Activated naive CD4-positive, alpha-beta T cell treated with anti-CD3 and anti-CD28 coated beads, Interleukin-2, amount 50 U/mL, for 72 hours (primary cell): ENCODE data around the gene FBXL19. TPM values are rescaled to one million over a fixed set of nuclear protein-coding genes. Genes with fewer than 3 reads are reported as not detected.
A peak's percentile ranks its signal among the peaks of the same experiment; 100 is the strongest.

Source experiments
- ATAC-seq, 2 donors: fragments of 150-1000 bp; cut with Tn5 transposase; 2 replicates each; pipeline ENCODE4 v1.10.0; 2021; ENCODE audit warnings: mild to moderate bottlenecking in 2 of 2, moderate library complexity in 2 of 2
- DNase-seq, 2 donors: peaks; one replicate each; pipeline ENCODE4 v3.0.0; 2021 to 2022; ENCODE audit warnings: low spot score in 2 of 2
- H3K27ac Mint-ChIP-seq, 2 donors: one replicate each; pipeline ENCODE4 v1.8.0; 2022; ENCODE audit warnings: mild to moderate bottlenecking in 2 of 2, mixed read lengths in 2 of 2
- H3K36me3 Mint-ChIP-seq, 2 donors: one replicate each; pipeline ENCODE4 v1.8.0; 2022; ENCODE audit warnings: mixed read lengths in 2 of 2
- H3K9me3 Mint-ChIP-seq, 2 donors: one replicate each; pipeline ENCODE4 v1.8.0; 2022; ENCODE audit warnings: mixed read lengths in 2 of 2
- total RNA-seq, 2 donors: library from RNA; stranded (reverse); gene quantifications; one replicate each; pipeline ENCODE4 v1.2.3, GENCODE V29; 2022

Gene FBXL19
- total RNA-seq, 2 donors from 2014 or later: 24.4 to 36.4 TPM

DNA sequence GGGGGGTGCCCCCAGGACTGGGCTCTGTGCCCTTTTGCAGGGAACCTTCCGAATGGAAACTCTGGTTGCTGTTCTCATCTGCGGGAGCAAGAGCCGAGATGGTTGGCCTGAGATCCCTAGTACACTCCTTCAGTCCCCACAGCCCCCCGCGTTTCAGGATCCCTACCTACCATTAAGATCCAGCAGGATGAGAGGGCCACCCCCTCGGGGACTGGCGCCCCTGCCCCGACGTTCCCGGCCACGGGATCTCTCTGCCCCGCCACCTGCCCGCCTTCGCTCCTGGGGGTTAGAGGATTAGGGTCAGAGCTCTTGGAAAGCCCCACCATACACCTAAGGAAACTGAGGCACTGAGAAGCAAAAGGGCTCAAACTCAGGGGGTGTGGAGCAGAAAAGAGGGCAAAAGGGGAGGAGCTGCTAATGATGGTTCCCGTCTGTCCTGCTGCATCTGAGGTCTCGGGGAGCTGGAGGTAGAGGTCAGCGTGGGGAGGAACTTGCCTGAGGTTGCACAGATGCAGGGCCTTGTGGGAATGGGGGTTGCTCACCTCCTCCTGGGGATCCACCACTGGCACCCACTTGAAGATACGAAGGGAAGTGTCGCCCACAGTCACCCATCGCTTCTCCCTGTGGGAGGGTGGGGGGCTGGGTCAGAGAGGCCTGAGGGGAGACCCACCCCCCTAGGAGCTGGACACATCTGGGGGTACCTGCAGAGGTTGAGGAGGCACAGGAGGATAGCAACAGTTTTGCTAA, 30.5 kb upstream of the FBXL19 start:
- Mint-ChIP-seq H3K27ac (peak overlapping the region; percentile 86 to 94), H3K9me3 (no peaks in the 10 kb centered on the region), H3K36me3 (peaks cover 6 to 13% of the 10 kb centered on the region in 2 donors)
- ATAC-seq (peak in 1 of 2 donors; percentile 18), DNase-seq (no peak)

DNA sequence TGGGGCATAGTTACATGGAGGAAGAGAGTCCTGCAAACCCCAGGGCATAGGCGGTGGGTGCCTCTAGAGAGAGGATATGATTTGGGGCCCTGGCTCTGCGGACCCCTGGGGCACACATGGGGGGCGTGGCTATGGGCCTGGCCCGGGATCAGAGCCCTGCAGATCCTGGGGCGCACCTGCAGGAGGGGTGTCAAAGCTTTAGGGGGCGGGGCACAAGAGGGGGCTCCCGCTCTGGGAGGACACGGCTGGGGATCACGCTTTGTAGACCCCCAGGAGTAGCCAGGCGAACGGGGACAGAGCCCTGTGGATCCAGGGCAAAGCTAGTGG, 30.0 kb upstream of the FBXL19 start:
- peak; percentile 4 to 9 for ATAC-seq
- H3K36me3 Mint-ChIP-seq: peaks cover 6 to 13% of the 10 kb centered on the region in 2 donors
- H3K9me3 Mint-ChIP-seq: no peaks in the 10 kb centered on the region
- H3K27ac Mint-ChIP-seq: peak overlapping the region; percentile 86 to 94
- peak in 1 of 2 donors; percentile 30 for DNase-seq

DNA sequence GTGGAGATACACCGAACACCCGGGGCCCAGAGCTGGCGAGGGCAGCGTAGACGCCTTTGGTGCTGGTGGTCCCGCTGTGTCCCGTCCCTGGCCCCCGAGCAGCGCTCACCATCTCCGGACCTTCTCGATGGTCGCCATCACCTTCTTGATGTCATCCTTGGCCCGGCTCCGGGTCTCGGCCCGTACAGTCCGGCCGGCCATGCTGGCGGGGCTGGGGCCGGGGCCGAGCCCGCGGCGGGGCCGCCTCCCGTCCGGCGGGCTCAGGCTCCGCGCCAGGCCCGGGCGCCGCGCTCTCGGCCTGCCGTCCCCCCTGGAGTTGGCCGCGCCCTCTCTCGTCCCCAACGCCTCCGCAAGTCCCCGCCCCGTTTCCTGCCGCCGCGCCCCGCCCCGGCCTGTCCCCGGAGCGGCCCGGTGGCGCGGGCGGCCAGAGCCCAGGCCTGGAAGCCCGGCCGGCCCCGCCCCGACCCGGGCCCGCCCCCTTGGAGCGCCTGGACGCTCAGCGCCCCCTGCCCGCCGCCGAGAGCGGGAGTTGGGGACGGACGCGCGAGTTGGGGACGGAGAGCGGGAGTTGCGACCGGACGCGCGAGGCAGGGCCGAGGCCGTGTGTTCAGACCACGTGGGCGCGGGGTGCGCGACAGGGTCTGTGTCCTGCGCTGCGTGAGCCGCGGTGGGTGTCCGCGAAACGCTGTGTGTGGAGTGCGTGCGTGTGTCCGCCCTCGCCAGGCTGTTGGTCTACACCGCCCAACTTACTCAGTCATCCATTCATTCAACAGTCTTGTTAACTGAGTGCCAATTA, 29.4 kb upstream of the FBXL19 start, which contains the start of gene BCL7C:
BCL7C (minus strand) TSS at position 334 of the 796 bp plus-strand sequence; CDS start at position 201, 133 bp downstream.
- Mint-ChIP-seq H3K36me3 (peaks cover 6 to 13% of the 10 kb centered on the region in 2 donors), H3K9me3 (no peaks in the 10 kb centered on the region), H3K27ac (peak within 1 kb of the TSS; percentile 86 to 94)
- DNase-seq (peak; percentile 88 to 90), ATAC-seq (peak; percentile 84 to 85)

DNA sequence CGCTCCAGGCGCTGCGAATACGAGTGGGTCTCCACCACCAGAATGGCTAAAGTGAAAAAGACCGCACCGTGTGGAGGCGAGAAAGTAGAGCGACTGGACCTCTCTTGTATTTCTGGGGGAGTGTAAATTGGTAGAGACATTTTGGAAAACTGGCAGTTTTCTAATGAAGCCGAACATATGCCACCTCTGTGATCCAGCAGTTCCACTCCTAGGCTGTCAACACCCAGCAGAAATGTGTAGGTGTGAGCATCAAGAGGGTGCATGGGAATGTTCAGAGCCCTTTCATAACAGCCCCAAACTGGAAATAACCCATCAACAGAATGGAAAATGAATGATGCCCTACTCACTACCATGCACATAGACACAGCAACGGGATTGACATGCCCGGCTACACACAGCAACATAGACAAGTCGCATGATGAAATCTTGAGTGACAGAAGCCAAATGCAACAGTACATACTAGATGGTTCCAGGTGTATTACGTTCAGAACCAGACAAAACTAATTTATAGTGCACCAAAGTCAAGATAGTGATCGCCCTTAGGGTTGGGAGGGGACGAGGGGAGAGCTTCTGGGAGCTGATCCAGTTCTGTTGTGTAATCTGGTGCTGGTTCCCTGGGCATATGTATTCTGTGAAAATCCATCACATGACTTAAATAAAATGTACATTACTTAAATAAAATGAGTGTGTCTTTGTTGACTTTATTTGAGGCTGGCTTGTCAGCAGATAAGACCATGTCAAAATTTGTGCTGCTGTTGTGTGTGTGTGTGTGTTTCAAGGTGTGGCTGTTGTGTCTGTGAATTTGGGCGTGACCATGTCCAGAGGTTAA, 28.6 kb upstream of the FBXL19 start:
- ATAC-seq (no peak), DNase-seq (no peak)
- Mint-ChIP-seq H3K9me3 (no peaks in the 10 kb centered on the region), H3K36me3 (peaks cover 6 to 10% of the 10 kb centered on the region in 2 donors), H3K27ac (peak overlapping the region; percentile 22 to 40)

DNA sequence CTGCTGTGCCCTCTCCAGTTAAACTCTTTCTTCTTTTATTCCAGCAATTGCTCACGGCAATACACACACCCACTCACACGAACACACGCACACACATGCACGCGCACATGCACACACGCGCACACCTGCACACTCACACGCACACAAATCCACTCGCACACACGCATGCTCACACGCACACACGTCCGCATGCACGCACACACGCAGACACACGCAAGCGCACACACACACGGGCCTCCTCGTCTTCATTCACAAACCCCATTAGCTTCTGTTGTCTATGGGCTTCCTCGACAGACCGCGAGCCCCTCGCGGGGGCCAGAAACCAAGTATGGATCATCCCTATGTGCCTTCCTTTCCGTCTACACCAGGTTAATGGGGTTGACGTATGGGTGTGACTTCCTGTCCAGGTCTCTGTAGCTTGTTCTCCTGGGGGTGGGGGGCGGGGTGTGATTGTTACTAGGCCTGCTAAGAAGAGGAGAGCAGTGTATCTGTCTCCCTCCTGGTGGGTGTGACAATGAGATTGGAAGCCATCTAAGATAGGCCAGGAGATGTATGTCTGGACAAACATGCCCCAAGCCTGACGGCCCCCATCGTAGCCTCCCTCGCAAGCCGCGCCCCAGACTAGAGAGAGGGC, 27.6 kb upstream of the FBXL19 start:
- ATAC-seq (no peak), DNase-seq (no peak)
- peaks cover 6 to 7% of the 10 kb centered on the region in 2 donors for H3K36me3 Mint-ChIP-seq
- no peaks in the 10 kb centered on the region for H3K9me3 Mint-ChIP-seq
- H3K27ac Mint-ChIP-seq: peak overlapping the region; percentile 10 to 88

DNA sequence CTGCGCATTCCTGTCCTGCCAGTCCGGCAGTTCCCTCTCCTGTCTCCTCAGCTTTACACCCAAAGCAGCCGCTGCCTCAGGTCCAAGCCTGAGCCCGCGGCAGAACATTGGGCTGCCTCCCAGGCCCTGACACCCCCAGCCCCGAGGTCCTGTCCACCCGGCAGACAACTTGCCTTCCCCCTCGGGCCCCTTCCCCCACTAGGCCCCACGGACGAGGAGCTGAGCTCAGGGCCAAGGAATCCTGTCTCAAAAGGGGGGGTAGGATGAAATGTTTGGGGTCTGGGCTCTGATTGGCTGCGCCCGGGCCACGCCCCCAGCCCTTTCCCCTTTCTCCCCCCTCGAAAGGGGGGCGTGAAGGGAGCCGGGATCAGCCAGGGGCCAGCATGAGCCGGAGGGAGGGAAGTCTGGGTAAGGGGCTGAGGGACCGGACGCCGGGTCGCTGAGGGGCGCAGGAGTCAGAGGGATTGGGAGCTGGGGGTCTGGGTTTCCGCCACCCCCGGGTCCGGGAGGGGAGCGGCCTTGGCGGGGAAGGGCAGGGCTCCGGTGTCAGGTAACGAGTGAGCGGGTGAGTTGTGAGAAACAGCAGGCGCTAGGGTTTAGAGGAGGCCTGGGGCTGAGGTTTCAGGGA, 27.0 kb upstream of the FBXL19 start, which contains the start of gene CTF1:
CTF1 (plus strand) TSS at position 354 of the 628 bp plus-strand sequence; CDS start at position 384, 30 bp downstream.
- ATAC-seq (no peak), DNase-seq (peak in 1 of 2 donors; percentile 12)
- Mint-ChIP-seq H3K9me3 (no peaks in the 10 kb centered on the region), H3K36me3 (peaks cover 6 to 7% of the 10 kb centered on the region in 2 donors), H3K27ac (peak within 1 kb of the TSS; percentile 88)

DNA sequence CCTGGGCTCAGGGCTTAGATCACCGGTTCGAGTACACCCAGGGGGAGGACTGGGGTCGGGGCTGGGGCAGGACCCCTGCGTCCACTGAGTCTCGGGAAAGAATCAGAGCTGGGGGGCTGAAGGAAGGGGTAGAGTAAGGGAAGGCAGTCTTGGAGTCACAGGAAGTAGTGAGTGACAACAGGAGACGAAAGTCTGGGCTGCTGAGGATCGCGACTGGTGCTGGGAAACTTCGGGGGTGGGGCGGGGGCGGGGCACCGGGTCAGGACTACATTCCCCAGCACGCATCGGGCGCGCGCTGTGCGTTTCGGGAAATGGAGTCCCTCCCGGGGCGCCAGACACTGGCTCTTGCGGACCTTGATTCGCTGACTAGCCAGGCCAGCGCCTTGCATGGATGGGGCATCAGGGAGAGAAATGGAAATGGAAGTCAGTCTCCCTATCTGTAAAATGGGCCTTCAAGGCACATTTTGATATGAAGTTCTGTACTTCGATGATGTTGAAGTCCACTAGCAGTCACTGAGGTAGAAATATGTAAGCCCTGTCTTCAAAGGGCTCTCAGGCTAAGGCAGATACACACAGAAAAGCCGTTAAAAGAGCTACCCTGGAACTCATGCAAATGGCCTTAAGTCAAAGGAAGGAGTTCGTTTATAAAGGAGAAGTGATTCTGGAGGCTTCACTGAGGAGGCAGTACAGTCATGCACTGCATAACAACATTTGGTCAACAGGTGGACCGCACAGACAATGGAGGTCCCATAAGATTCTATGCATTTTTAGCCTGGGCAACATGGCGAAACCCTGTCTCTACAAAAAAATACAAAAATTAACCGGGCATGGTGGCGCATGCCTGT, 26.3 kb upstream of the FBXL19 start:
- H3K27ac Mint-ChIP-seq: peak overlapping the region; percentile 88
- ATAC-seq (peak; percentile 44 to 72), DNase-seq (peak; percentile 76 to 85)
- no peaks in the 10 kb centered on the region for H3K9me3 Mint-ChIP-seq
- peaks cover 6 to 7% of the 10 kb centered on the region in 2 donors for H3K36me3 Mint-ChIP-seq

DNA sequence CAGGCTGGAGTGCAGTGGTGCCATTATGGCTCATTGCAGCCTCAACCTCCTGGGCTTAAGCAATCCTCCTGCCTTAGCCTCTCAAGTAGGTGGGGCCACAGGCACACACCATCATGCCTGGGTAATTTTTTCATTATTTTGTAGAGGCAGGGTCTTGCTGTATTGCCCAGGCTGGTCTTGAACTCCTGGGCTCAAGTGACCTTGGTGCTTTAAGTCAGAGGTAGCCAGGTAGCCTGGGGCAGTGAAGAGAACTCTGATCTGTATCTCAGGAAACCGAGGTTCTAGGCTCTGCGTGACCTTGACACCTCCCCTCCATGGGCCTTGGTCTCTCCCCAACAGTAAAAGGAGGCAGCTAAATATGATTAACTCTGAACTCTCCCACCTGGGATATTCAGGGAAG, 23.6 kb upstream of the FBXL19 start:
- Mint-ChIP-seq H3K27ac (no peak overlapping the region), H3K36me3 (peaks cover 5 to 8% of the 10 kb centered on the region in 2 donors), H3K9me3 (peaks cover 3 to 5% of the 10 kb centered on the region in 2 donors)
- DNase-seq (no peak), ATAC-seq (no peak)

DNA sequence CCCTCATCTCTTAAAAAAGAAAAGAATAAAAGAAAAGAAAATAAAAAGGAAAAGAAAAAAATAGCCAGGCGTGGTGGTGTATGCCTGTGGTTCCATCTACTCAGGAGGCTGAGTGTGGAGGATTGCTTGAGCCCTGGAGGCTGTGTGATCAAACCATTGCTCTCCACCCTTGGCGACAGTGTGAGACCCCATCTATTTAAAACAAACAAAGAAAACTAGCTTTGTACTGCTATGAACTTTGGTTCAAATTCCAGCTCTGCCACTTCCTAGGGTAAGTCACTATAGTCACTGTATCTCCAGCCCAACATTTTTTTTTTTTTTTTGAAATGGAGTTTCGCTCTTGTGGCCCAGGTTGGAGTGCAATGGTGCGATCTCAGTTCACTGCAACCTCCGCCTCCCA, 22.8 kb upstream of the FBXL19 start:
- H3K9me3 Mint-ChIP-seq: peaks cover 3 to 5% of the 10 kb centered on the region in 2 donors
- peak overlapping the region in 1 of 2 donors; percentile 68 for H3K27ac Mint-ChIP-seq
- peaks cover 5 to 8% of the 10 kb centered on the region in 2 donors for H3K36me3 Mint-ChIP-seq
- ATAC-seq: no peak
- DNase-seq: no peak

DNA sequence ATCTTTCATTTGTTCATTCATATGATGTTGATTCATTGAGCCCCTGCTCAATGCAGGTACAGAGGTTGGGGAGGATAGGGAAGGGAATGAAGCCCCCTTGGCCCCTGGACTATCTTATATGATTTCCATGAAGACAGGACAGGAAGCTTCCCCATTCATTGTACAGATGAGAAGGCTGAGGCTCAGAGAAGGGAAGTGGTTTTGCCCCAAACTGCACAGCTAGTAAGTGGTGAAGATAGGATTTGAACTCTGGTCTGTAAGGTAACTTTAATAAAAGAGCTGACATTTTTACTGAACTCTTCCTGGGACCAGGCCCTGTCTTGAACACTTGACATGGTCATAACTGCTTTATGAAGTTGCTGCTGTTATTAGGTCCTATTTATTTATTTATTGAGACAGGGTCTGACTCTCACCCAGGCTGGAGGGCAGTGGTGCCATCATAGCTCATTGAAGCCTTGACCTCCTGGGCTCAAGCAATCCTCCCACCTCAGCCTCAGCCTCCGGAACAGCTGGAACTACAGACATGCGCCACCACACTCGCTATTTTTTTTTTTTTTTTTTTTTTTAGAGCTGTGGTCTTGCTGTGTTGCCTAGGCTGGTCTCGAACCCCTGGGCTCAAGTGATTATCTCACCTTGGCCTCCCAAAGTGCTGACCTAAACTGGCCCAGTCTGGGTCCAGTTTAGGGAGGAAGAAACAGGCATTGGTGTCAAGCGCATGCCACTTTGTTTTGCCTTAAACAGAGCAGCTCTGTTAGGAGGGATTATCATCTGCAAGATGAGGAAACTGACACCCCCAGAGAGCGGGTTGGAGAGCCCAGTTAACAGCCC, 22.0 kb upstream of the FBXL19 start:
- H3K27ac Mint-ChIP-seq: peak overlapping the region; percentile 44 to 68
- H3K9me3 Mint-ChIP-seq: peaks cover 3 to 5% of the 10 kb centered on the region in 2 donors
- DNase-seq (no peak), ATAC-seq (no peak)
- H3K36me3 Mint-ChIP-seq: peaks cover 5 to 8% of the 10 kb centered on the region in 2 donors

DNA sequence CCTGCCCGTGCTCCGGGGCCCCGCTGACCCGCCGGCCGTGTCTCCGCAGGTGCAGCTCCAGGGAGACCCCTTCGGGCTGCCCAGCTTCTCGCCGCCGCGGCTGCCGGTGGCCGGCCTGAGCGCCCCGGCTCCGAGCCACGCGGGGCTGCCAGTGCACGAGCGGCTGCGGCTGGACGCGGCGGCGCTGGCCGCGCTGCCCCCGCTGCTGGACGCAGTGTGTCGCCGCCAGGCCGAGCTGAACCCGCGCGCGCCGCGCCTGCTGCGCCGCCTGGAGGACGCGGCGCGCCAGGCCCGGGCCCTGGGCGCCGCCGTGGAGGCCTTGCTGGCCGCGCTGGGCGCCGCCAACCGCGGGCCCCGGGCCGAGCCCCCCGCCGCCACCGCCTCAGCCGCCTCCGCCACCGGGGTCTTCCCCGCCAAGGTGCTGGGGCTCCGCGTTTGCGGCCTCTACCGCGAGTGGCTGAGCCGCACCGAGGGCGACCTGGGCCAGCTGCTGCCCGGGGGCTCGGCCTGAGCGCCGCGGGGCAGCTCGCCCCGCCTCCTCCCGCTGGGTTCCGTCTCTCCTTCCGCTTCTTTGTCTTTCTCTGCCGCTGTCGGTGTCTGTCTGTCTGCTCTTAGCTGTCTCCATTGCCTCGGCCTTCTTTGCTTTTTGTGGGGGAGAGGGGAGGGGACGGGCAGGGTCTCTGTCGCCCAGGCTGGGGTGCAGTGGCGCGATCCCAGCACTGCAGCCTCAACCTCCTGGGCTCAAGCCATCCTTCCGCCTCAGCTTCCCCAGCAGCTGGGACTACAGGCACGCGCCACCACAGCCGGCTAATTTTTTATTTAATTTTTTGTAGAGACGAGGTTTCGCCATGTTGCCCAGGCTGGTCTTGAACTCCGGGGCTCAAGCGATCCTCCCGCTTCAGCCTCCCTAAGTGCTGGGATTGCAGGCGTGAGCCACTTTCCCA, 21.1 kb upstream of the FBXL19 start:
- Mint-ChIP-seq H3K9me3 (peaks cover 3 to 5% of the 10 kb centered on the region in 2 donors), H3K36me3 (peaks cover 5 to 8% of the 10 kb centered on the region in 2 donors), H3K27ac (peak overlapping the region; percentile 92 to 99)
- DNase-seq: peak; percentile 72 to 81
- ATAC-seq: peak; percentile 91 to 93

DNA sequence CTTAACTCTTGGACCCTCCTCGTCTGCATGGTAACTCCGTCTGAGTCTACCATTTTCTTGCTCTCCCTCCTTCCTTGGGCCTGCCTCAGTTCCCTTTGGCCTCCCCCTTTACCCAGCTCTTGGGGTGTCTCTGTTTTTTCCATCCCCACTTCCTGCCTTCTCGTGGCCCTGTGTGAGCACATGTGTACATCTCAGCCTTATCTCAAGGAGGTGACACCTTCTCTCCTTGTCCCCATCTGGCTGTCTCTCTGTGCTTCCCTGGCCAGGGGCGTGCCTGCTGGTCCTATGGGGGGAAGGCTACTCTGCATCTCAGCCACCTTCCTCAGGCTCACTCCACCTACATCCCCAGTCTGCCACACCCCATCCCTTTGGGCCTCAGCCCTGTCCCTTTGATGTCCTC, 20.4 kb upstream of the FBXL19 start:
- no peak for DNase-seq
- Mint-ChIP-seq H3K27ac (peak overlapping the region; percentile 92 to 99), H3K36me3 (peaks cover 5 to 8% of the 10 kb centered on the region in 2 donors), H3K9me3 (peaks cover 3 to 5% of the 10 kb centered on the region in 2 donors)
- peak; percentile 15 to 16 for ATAC-seq

DNA sequence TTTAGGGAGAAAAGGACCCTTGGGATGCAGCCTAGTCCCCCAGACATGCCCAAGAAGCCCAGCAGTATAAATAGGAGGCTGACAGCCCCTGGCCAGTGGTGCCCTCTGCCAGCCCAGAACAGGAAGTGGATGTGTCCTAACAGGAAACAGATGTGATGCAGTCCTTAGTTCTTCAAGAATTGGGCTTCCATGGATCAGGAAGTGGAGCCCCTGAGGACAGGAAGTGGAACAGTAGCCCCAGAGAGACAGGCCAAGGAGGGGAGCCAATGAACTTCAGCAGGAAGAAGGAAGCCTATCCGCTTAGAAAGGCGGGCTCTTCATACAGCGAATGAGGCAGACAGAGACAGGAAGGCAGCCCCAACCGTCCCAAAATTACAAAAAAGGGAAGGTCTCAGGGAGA, 19.8 kb upstream of the FBXL19 start:
- DNase-seq (no peak), ATAC-seq (no peak)
- H3K9me3 Mint-ChIP-seq: peaks cover 3 to 5% of the 10 kb centered on the region in 2 donors
- H3K27ac Mint-ChIP-seq: peak overlapping the region; percentile 92 to 95
- H3K36me3 Mint-ChIP-seq: peaks cover 5 to 8% of the 10 kb centered on the region in 2 donors
